ENCODE results near the gene DRAM2.

The DRAM2 gene

DNA sequence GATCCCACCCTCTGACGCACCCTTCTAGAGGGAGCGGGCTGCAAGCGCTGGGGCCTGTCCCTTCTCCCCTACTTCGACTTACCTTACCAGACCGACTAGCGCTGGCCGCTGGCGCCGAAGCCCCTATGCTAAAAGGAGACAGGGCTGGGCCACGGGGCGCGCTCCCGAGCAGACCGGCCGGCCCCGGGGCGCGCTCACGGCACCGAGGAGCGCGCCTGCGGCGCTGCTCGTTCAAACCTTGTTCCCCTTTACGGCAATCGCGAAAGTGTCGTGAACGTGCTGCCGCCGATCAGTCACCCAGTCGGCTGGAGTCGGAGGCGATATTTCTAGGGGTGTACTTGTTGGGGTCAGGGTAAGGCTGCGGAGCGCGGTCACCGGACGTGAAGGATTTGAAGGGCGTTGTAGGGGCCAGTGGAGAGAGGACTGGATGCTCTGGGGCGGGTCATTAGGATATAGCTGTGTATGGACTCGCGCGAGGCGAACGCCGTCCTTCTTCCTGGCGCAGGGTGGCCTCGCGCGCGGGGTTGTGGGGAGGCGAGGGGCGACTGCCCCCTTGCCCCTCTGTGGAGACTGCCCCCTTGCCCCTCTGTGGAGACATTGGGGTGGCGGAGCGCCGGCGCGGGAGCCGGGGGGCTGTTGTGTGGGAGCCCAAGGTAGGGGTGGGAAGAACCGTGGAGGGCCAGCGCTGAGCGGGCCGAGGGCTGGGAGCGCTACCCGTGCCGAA is at the start of gene DRAM2, which contains the start of gene CEPT1:
Gene DRAM2, minus strand, starts transcription at position 138 of the 724 bp plus-strand sequence. CDS start 8,539 bp downstream, outside the sequence.
Gene CEPT1, plus strand, starts transcription at position 268 of the 724 bp plus-strand sequence. CDS start 7,492 bp downstream, outside the sequence.
- peaks cover 7% of the 10 kb centered on the region for H3K79me2 ChIP-seq
- H3K4me2 ChIP-seq (ENCODE audit: low read length) = peak within 1 kb of the TSS; percentile 55
- peak within 1 kb of the TSS; percentile 53 for H3K9ac ChIP-seq
- H3K4me1 ChIP-seq = no peaks in the 10 kb centered on the region
- TF ChIP-seq, protein P1, sequence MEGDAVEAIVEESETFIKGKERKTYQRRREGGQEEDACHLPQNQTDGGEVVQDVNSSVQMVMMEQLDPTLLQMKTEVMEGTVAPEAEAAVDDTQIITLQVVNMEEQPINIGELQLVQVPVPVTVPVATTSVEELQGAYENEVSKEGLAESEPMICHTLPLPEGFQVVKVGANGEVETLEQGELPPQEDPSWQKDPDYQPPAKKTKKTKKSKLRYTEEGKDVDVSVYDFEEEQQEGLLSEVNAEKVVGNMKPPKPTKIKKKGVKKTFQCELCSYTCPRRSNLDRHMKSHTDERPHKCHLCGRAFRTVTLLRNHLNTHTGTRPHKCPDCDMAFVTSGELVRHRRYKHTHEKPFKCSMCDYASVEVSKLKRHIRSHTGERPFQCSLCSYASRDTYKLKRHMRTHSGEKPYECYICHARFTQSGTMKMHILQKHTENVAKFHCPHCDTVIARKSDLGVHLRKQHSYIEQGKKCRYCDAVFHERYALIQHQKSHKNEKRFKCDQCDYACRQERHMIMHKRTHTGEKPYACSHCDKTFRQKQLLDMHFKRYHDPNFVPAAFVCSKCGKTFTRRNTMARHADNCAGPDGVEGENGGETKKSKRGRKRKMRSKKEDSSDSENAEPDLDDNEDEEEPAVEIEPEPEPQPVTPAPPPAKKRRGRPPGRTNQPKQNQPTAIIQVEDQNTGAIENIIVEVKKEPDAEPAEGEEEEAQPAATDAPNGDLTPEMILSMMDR (IDR thresholded peaks at IDR 0.05) = no peak
- H3K9me3 ChIP-seq (ENCODE audit: control insufficient read depth, low read length) = no peaks in the 10 kb centered on the region
- no peaks in the 10 kb centered on the region for H3K27me3 ChIP-seq (ENCODE audit: control insufficient read depth, insufficient read depth, low read length)
- H3K27ac ChIP-seq = peak within 1 kb of the TSS; percentile 73
- no peaks in the 10 kb centered on the region for H3K36me3 ChIP-seq (ENCODE audit: control insufficient read depth, insufficient read depth, low read length)
- peak within 1 kb of the TSS; percentile 89 for H2AFZ ChIP-seq
- peak within 1 kb of the TSS; percentile 72 for H3K4me3 ChIP-seq (ENCODE audit: low read depth, low read length)

DNA sequence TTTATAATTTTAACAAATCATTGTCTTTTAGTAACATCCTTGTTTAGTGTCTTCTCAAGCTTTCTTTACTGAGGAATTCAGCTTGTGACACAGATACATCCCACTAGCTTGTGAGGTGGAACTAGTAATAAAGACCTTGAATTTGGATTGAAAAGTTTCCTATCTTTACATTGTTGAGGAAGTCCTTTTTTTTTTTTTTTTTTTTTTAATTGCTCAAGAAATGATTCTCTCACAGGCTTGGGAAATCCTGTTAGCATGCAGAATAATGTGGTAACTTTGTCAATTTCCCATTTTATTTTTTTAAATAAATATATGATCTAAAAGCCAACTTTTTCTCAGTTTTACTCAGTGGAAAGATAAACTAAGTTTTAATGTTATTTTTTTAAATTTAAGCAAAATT is 44.8 kb upstream of the DRAM2 start:
- Histone ChIP-seq H3K4me3 (ENCODE audit: low read depth, low read length) (no peak overlapping the region), H3K4me2 (ENCODE audit: low read length) (no peak overlapping the region), H3K79me2 (no peaks in the 10 kb centered on the region), H3K27ac (no peak overlapping the region), H3K9me3 (ENCODE audit: control insufficient read depth, low read length) (no peaks in the 10 kb centered on the region), H3K27me3 (ENCODE audit: control insufficient read depth, insufficient read depth, low read length) (no peaks in the 10 kb centered on the region), H3K4me1 (no peaks in the 10 kb centered on the region), H3K36me3 (ENCODE audit: control insufficient read depth, insufficient read depth, low read length) (no peaks in the 10 kb centered on the region), H3K9ac (no peak overlapping the region), H2AFZ (no peak overlapping the region)
- TF ChIP-seq, protein P1 (IDR thresholded peaks at IDR 0.05) = no peak

DNA sequence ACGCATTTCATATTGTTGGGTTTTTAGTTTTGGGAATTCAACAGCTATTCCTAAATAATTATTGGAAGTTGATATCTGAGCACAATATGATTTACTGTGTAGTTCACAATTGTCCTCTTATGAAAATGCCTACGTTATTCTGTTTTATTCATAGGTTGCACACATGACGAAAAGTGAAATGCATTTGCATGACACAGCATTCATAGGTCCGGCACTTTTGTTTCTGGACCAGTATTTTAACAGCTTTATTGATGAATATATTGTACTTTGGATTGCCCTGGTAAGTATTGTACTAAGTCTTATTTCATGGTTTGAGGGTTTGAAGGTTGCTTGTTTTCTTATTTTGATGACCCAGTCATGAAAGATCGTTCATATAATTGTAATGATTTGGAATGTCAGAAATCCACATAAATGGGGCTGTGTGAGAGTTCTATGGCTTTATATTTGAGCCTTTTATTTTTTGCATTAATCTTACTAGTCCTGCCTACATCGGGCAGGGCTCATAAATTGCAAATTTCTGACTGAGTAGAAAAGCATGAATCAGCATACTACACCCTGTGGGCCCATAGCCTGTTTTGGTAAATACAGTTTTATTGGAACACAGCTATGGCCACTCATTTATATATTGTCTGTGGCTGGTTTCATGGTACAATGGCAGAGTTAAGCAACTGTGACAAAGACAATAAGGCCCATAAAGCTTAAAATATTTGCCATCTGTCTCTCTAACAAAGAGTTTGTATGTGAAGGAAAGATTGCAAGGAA is 43.6 kb upstream of the DRAM2 start:
- TF ChIP-seq, protein P1 (IDR thresholded peaks at IDR 0.05) = no peak
- Histone ChIP-seq H3K9ac (no peak overlapping the region), H3K4me2 (ENCODE audit: low read length) (no peak overlapping the region), H2AFZ (no peak overlapping the region), H3K4me1 (no peaks in the 10 kb centered on the region), H3K36me3 (ENCODE audit: control insufficient read depth, insufficient read depth, low read length) (no peaks in the 10 kb centered on the region), H3K4me3 (ENCODE audit: low read depth, low read length) (no peak overlapping the region), H3K9me3 (ENCODE audit: control insufficient read depth, low read length) (no peaks in the 10 kb centered on the region), H3K27ac (no peak overlapping the region), H3K27me3 (ENCODE audit: control insufficient read depth, insufficient read depth, low read length) (no peaks in the 10 kb centered on the region), H3K79me2 (no peaks in the 10 kb centered on the region)

DNA sequence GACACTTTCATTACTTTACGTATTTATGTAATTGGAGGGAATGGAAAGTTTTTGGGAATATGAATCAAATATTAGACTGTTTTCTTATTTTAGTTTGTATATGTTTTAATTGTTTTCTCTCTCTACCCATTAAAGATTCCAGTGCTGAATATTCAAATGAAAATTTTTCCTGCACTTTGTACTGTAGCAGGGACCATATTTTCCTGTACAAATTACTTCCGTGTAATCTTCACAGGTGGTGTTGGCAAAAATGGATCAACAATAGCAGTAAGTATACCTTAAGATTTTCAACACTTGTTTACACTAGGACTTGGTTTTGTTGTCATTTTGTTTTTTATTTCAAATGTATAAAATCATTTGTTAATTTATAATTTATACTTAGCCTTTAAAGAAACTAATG is 42.2 kb upstream of the DRAM2 start:
- H3K9ac ChIP-seq = no peak overlapping the region
- no peak overlapping the region for H3K4me2 ChIP-seq (ENCODE audit: low read length)
- no peaks in the 10 kb centered on the region for H3K79me2 ChIP-seq
- H3K9me3 ChIP-seq (ENCODE audit: control insufficient read depth, low read length) = no peaks in the 10 kb centered on the region
- TF ChIP-seq, protein P1 (IDR thresholded peaks at IDR 0.05) = no peak
- H2AFZ ChIP-seq = no peak overlapping the region
- H3K27me3 ChIP-seq (ENCODE audit: control insufficient read depth, insufficient read depth, low read length) = no peaks in the 10 kb centered on the region
- H3K27ac ChIP-seq = no peak overlapping the region
- H3K4me3 ChIP-seq (ENCODE audit: low read depth, low read length) = no peak overlapping the region
- H3K36me3 ChIP-seq (ENCODE audit: control insufficient read depth, insufficient read depth, low read length) = no peaks in the 10 kb centered on the region
- H3K4me1 ChIP-seq = no peaks in the 10 kb centered on the region

Data from parathyroid adenoma (tissue), 2 donors.